Fibroblast of lung (primary cell): Measurements from ENCODE around the gene HNRNPDL. TPM values are rescaled to one million over a fixed set of nuclear protein-coding genes. Genes with fewer than 3 reads are reported as not detected.

ENCODE experiments used
- DNase-seq, 2 donors: peaks; one replicate each; pipeline versions ENCODE4 v3.0.0 to v3.0.0-alpha.2; 2010; ENCODE audit warnings: low read depth in 2 of 2
- H2AFZ ChIP-seq: 2 replicates; pipeline ENCODE4 v1.5.1; 2012; ENCODE audit warnings: low read length, control low read depth, inconsistent platforms
- H3K27ac ChIP-seq: 2 replicates; pipeline ENCODE4 v1.5.1; 2011; ENCODE audit warnings: low read length, control low read depth; ENCODE audit not compliant: insufficient read depth
- H3K27me3 ChIP-seq: 2 replicates; pipeline ENCODE4 v1.5.1; 2011; ENCODE audit warnings: mild to moderate bottlenecking, low read length; ENCODE audit not compliant: control insufficient read depth, insufficient read depth
- H3K36me3 ChIP-seq: 2 replicates; pipeline ENCODE4 v1.5.1; 2011; ENCODE audit warnings: low read length; ENCODE audit not compliant: control insufficient read depth, insufficient read depth
- H3K4me1 ChIP-seq: 2 replicates; pipeline ENCODE4 v1.5.1; 2011; ENCODE audit warnings: low read length; ENCODE audit not compliant: control insufficient read depth, insufficient read depth; ENCODE audit errors: extremely low read depth
- H3K4me2 ChIP-seq: 2 replicates; pipeline ENCODE4 v1.5.1; 2011; ENCODE audit warnings: low read length, control low read depth; ENCODE audit not compliant: insufficient read depth; ENCODE audit errors: extremely low read depth
- H3K4me3 ChIP-seq, 4 experiments: fragments of 200-600 bp in 1 of 4; sonication (generic) in 1 of 4; replicated peaks in 1 of 4; 2 replicates each; pipeline ENCODE4 v1.5.1; 2011 to 2016; ENCODE audit warnings: low read length in 4 of 4, low read depth in 3 of 4, mild to moderate bottlenecking in 3 of 4, control low read depth in 2 of 4, inconsistent platforms in 1 of 4, mixed read lengths in 1 of 4; ENCODE audit not compliant: insufficient read depth in 1 of 4; ENCODE audit errors: control extremely low read depth in 1 of 4
- H3K79me2 ChIP-seq: 2 replicates; pipeline ENCODE4 v1.5.1; 2012; ENCODE audit warnings: mild to moderate bottlenecking, low read length, inconsistent platforms; ENCODE audit not compliant: control insufficient read depth, insufficient read depth
- H3K9ac ChIP-seq: 2 replicates; pipeline ENCODE4 v1.5.1; 2011; ENCODE audit warnings: mild to moderate bottlenecking, low read length, control low read depth; ENCODE audit not compliant: insufficient read depth
- H3K9me3 ChIP-seq: 2 replicates; pipeline ENCODE4 v1.5.1; 2012; ENCODE audit warnings: low read depth, low read length; ENCODE audit not compliant: control insufficient read depth, insufficient read depth
- H4K20me1 ChIP-seq: 2 replicates; pipeline ENCODE4 v1.5.1; 2011; ENCODE audit warnings: low read length; ENCODE audit not compliant: control insufficient read depth, insufficient read depth; ENCODE audit errors: extremely low read depth
- EZH2 ChIP-seq: IDR thresholded peaks from 2 replicates; pipeline ENCODE4 v1.5.1; 2012; ENCODE audit warnings: low read length, control low read depth, mild to moderate bottlenecking; ENCODE audit errors: missing control alignments
- polyA plus RNA-seq, 2 donors: library from polyadenylated mRNA; depleted of rRNA in 1 of 2; stranded (reverse) in 1 of 2; unstranded in 1 of 2; fragments of >200 nt; gene quantifications; 2 replicates each; pipeline ENCODE4 v1.2.1, GENCODE V29; 2011 to 2012; ENCODE audit warnings: missing spikeins in 1 of 2
- total RNA-seq: library from RNA; depleted of rRNA; stranded (reverse); fragments of >200 nt; gene quantifications from 2 replicates; pipeline ENCODE4 v1.2.1, GENCODE V29; 2014
- TF ChIP-seq, protein P1 (sequence below), 2 donors: IDR thresholded peaks in 1 of 2; conservative IDR thresholded peaks in 1 of 2; 1 replicate in 1 of 2; 2 replicates in 1 of 2; pipeline ENCODE4 v1.5.1; 2011 to 2012; ENCODE audit warnings: low read length in 2 of 2, control low read depth in 1 of 2, inconsistent platforms in 1 of 2, low read depth in 1 of 2, mild to moderate bottlenecking in 1 of 2

HNRNPDL gene
- total and polyA plus RNA-seq, 2 donors (not counting 1 experiment from before 2014, with no cell fraction given) = 161 to 381 TPM

GRCh38 chr4:82461710-82462109, 31.4 kb upstream of the HNRNPDL start:
- H3K4me2 ChIP-seq = no peak overlapping the region
- no peak overlapping the region for H3K27ac ChIP-seq
- H3K9ac ChIP-seq = no peak overlapping the region
- no peak overlapping the region for H3K4me3 ChIP-seq
- H3K79me2 ChIP-seq = no peaks in the 10 kb centered on the region
- DNase-seq = no peak
- no peaks in the 10 kb centered on the region for H3K9me3 ChIP-seq
- peaks cover 2% of the 10 kb centered on the region for H3K4me1 ChIP-seq
- no peak overlapping the region for H2AFZ ChIP-seq
- H3K36me3 ChIP-seq = peaks cover 4% of the 10 kb centered on the region
- no peak for TF ChIP-seq EZH2
- TF ChIP-seq, protein P1, sequence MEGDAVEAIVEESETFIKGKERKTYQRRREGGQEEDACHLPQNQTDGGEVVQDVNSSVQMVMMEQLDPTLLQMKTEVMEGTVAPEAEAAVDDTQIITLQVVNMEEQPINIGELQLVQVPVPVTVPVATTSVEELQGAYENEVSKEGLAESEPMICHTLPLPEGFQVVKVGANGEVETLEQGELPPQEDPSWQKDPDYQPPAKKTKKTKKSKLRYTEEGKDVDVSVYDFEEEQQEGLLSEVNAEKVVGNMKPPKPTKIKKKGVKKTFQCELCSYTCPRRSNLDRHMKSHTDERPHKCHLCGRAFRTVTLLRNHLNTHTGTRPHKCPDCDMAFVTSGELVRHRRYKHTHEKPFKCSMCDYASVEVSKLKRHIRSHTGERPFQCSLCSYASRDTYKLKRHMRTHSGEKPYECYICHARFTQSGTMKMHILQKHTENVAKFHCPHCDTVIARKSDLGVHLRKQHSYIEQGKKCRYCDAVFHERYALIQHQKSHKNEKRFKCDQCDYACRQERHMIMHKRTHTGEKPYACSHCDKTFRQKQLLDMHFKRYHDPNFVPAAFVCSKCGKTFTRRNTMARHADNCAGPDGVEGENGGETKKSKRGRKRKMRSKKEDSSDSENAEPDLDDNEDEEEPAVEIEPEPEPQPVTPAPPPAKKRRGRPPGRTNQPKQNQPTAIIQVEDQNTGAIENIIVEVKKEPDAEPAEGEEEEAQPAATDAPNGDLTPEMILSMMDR (conservative IDR thresholded peaks at IDR 0.05 in 1 of 2, IDR thresholded peaks at IDR 0.05 in 1 of 2; ENCODE audit: low read depth in 1 of 2, low read length in 2 of 2) = no peak
- no peaks in the 10 kb centered on the region for H3K27me3 ChIP-seq
- no peaks in the 10 kb centered on the region for H4K20me1 ChIP-seq

- DNase-seq = no peak
- no peak for TF ChIP-seq EZH2
- TF ChIP-seq, protein P1 (conservative IDR thresholded peaks at IDR 0.05 in 1 of 2, IDR thresholded peaks at IDR 0.05 in 1 of 2; ENCODE audit: low read depth in 1 of 2, low read length in 2 of 2) = no peak
These were observed 28.5 kb upstream of the HNRNPDL start for GRCh38 chr4:82458729-82459128.

DNA sequence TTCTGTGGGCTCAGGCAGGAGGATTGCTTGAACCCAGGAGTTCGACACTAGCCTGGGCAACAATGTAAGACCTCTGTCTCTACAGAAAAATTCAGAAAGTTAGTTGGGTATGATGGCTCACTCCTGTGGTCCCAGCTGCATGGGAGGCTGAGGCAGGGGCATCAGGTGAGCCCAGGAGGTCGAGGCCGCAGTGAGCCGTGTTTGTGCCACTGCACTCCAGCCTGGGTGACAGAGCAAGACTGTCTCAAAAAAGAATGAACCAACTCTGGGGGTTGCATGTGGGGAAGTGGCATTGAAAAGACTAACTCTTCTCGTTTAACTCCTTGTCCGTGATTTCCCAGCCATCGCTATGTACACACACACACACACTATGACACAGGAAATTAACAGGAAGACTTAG, 27.0 kb upstream of the HNRNPDL start:
- Histone ChIP-seq H3K36me3 (peaks cover 4% of the 10 kb centered on the region), H3K79me2 (no peaks in the 10 kb centered on the region), H3K4me2 (no peak overlapping the region), H3K27me3 (no peaks in the 10 kb centered on the region), H3K9ac (no peak overlapping the region), H3K4me1 (no peaks in the 10 kb centered on the region), H3K27ac (no peak overlapping the region), H3K4me3 (no peak overlapping the region), H3K9me3 (no peaks in the 10 kb centered on the region), H4K20me1 (no peaks in the 10 kb centered on the region), H2AFZ (no peak overlapping the region)
- TF ChIP-seq, protein P1 (conservative IDR thresholded peaks at IDR 0.05 in 1 of 2, IDR thresholded peaks at IDR 0.05 in 1 of 2; ENCODE audit: low read depth in 1 of 2, low read length in 2 of 2) = no peak
- no peak for TF ChIP-seq EZH2
- DNase-seq = no peak

More at GRCh38 chr4:82458729-82459128, 28.5 kb upstream of the HNRNPDL start:
- Histone ChIP-seq H3K4me3 (no peak overlapping the region), H2AFZ (no peak overlapping the region), H3K27me3 (no peaks in the 10 kb centered on the region), H3K4me2 (no peak overlapping the region), H3K4me1 (peaks cover 2% of the 10 kb centered on the region), H3K9ac (no peak overlapping the region), H3K9me3 (no peaks in the 10 kb centered on the region), H3K79me2 (no peaks in the 10 kb centered on the region), H3K36me3 (peaks cover 4% of the 10 kb centered on the region), H4K20me1 (no peaks in the 10 kb centered on the region), H3K27ac (no peak overlapping the region)
